Stimulated activated CD4-positive, alpha-beta T cell treated with anti-CD3 and anti-CD28 coated beads, Interleukin-1b, Interleukin-23, amount 100 ng/mL, for 24 hours (primary cell): ENCODE measurements around the gene TRMT112.
"Not testable (repeated sequence)": the region's sequence is repeated elsewhere in the genome, so short reads cannot be mapped to it uniquely, and the experiment has no call there.

ENCODE experiments used
- DNase-seq, 4 experiments: peaks; one replicate each; pipeline ENCODE4 v3.0.0-alpha.2; 2020; ENCODE audit warnings: low read depth in 4 of 4, low spot score in 1 of 4

TRMT112 gene

GRCh38 chr11:64334764-64335735 lies 17.7 kb upstream of the TRMT112 start:
- peak in 1 of 4 experiments; percentile 25 for DNase-seq

GRCh38 chr11:64333556-64333955 lies 16.2 kb upstream of the TRMT112 start:
- no peak for DNase-seq

- peak in 2 of 4 experiments; percentile 58 to 68 for DNase-seq
Measured at GRCh38 chr11:64331569-64332371, 14.4 kb upstream of the TRMT112 start.

- DNase-seq: no peak
Measured at GRCh38 chr11:64330888-64331287, 13.5 kb upstream of the TRMT112 start.

- DNase-seq: no peak
Measured at GRCh38 chr11:64327993-64328392, 10.6 kb upstream of the TRMT112 start.

- DNase-seq: no peak
Measured at GRCh38 chr11:64327375-64327774, 10.0 kb upstream of the TRMT112 start.

- no peak for DNase-seq
Measured at GRCh38 chr11:64324692-64325469, 7.5 kb upstream of the TRMT112 start.

GRCh38 chr11:64323984-64324383 lies 6.6 kb upstream of the TRMT112 start:
- not testable (repeated sequence) for DNase-seq

- DNase-seq: no peak
Measured at GRCh38 chr11:64323373-64323772, 6.0 kb upstream of the TRMT112 start.

- DNase-seq: no peak
Measured at GRCh38 chr11:64322925-64323260, 5.5 kb upstream of the TRMT112 start.

- DNase-seq: no peak
Measured at GRCh38 chr11:64321533-64321932, 4.2 kb upstream of the TRMT112 start.

GRCh38 chr11:64321026-64321425 lies 3.7 kb upstream of the TRMT112 start:
- no peak for DNase-seq

GRCh38 chr11:64320556-64320955 lies 3.2 kb upstream of the TRMT112 start:
- DNase-seq: no peak

- no peak for DNase-seq
Measured at GRCh38 chr11:64318766-64319761, 1.7 kb upstream of the TRMT112 start.

- peak; percentile 77 to 92 (median 86) for DNase-seq
Measured at GRCh38 chr11:64317961-64318765, 804 bp upstream of the TRMT112 start, which contains the start of gene PRDX5. Gene PRDX5, plus strand, starts transcription at chr11:64318121. Its CDS starts 95 bp downstream, at chr11:64318216.

- no peak for DNase-seq
Measured at GRCh38 chr11:64316672-64317324, 561 bp downstream of the TRMT112 start.

GRCh38 chr11:64315667-64316526 lies 1.5 kb downstream of the TRMT112 start:
- not testable (repeated sequence) for DNase-seq
